ENCODE results near the gene PDZD2. TPM values are rescaled to one million over a fixed set of nuclear protein-coding genes. Genes with fewer than 3 reads are reported as not detected.

The PDZD2 gene
- total RNA-seq, 1 donor from 2014 or later, result 42.7 TPM

- TF ChIP-seq POLR2A (IDR thresholded peaks at IDR 0.05), result no peak
- TF ChIP-seq CTCF (IDR thresholded peaks at IDR 0.05), result no peak
- TF ChIP-seq POLR2AphosphoS5 (IDR thresholded peaks at IDR 0.05; ENCODE audit: insufficient read depth in 1 of 2, low read depth in 1 of 2), result peak in 1 of 2 donors; percentile 31
- intact Hi-C loops (cut with DNase I), result no loop called here
- peak overlapping the region; percentile 72 for H3K27ac ChIP-seq
- H3K9me3 ChIP-seq, result no peaks in the 10 kb centered on the region
- H3K4me3 ChIP-seq, result peak overlapping the region; percentile 48 to 54
- H3K36me3 ChIP-seq, result no peaks in the 10 kb centered on the region
- H3K27me3 ChIP-seq, result no peaks in the 10 kb centered on the region
- DNase-seq (ENCODE audit: extremely low spot score in 2 of 2), result peak in 1 of 2 donors; percentile 89
- peaks cover 24% of the 10 kb centered on the region for H3K4me1 ChIP-seq
Measured at GRCh38 chr5:31854181-31855133, 215.5 kb downstream of the PDZD2 start.

- no peak for DNase-seq (ENCODE audit: extremely low spot score in 2 of 2)
- Histone ChIP-seq H3K9me3 (no peaks in the 10 kb centered on the region), H3K36me3 (no peaks in the 10 kb centered on the region), H3K4me1 (peaks cover 24% of the 10 kb centered on the region), H3K27ac (peak overlapping the region; percentile 72), H3K27me3 (no peaks in the 10 kb centered on the region), H3K4me3 (peak overlapping the region; percentile 48 to 54)
- intact Hi-C loops (cut with DNase I), result no loop called here
- TF ChIP-seq CTCF (IDR thresholded peaks at IDR 0.05) (no peak), POLR2AphosphoS5 (IDR thresholded peaks at IDR 0.05; ENCODE audit: insufficient read depth in 1 of 2, low read depth in 1 of 2) (peak in 1 of 2 donors; percentile 45)
Measured at GRCh38 chr5:31855134-31856040, 216.5 kb downstream of the PDZD2 start.

GRCh38 chr5:31859096-31859495 lies 220.2 kb downstream of the PDZD2 start:
- no peaks in the 10 kb centered on the region for H3K36me3 ChIP-seq
- H3K27ac ChIP-seq, result no peak overlapping the region
- H3K9me3 ChIP-seq, result no peaks in the 10 kb centered on the region
- no peak for DNase-seq (ENCODE audit: extremely low spot score in 2 of 2)
- no peaks in the 10 kb centered on the region for H3K27me3 ChIP-seq
- intact Hi-C loops (cut with DNase I), result no loop called here
- TF ChIP-seq POLR2AphosphoS5 (IDR thresholded peaks at IDR 0.05; ENCODE audit: insufficient read depth in 1 of 2, low read depth in 1 of 2) (no peak), POLR2A (IDR thresholded peaks at IDR 0.05) (no peak), CTCF (IDR thresholded peaks at IDR 0.05) (no peak)
- peaks cover 17% of the 10 kb centered on the region for H3K4me1 ChIP-seq
- H3K4me3 ChIP-seq, result no peak overlapping the region

GRCh38 chr5:31860278-31860677 lies 221.3 kb downstream of the PDZD2 start:
- DNase-seq (ENCODE audit: extremely low spot score in 2 of 2), result no peak
- no peaks in the 10 kb centered on the region for H3K9me3 ChIP-seq
- H3K4me3 ChIP-seq, result no peak overlapping the region
- no peak for TF ChIP-seq POLR2A (IDR thresholded peaks at IDR 0.05)
- TF ChIP-seq CTCF (IDR thresholded peaks at IDR 0.05), result no peak
- no peak for TF ChIP-seq POLR2AphosphoS5 (IDR thresholded peaks at IDR 0.05; ENCODE audit: insufficient read depth in 1 of 2, low read depth in 1 of 2)
- intact Hi-C loops (cut with DNase I), result no loop called here
- H3K27me3 ChIP-seq, result no peaks in the 10 kb centered on the region
- H3K36me3 ChIP-seq, result no peaks in the 10 kb centered on the region
- H3K27ac ChIP-seq, result no peak overlapping the region
- H3K4me1 ChIP-seq, result peaks cover 5% of the 10 kb centered on the region

Data from vagina (tissue), 2 donors.